GM04503 (cell line): ENCODE results near the gene HOXB6.

Experiments used
- DNase-seq: peaks from one replicate; pipeline ENCODE4 v3.0.0-alpha.2; 2012; ENCODE audit warnings: low read depth

HOXB6 gene

GRCh38 chr17:48609759-48610281 is 5.0 kb upstream of the HOXB6 start:
- DNase-seq = no peak

DNA sequence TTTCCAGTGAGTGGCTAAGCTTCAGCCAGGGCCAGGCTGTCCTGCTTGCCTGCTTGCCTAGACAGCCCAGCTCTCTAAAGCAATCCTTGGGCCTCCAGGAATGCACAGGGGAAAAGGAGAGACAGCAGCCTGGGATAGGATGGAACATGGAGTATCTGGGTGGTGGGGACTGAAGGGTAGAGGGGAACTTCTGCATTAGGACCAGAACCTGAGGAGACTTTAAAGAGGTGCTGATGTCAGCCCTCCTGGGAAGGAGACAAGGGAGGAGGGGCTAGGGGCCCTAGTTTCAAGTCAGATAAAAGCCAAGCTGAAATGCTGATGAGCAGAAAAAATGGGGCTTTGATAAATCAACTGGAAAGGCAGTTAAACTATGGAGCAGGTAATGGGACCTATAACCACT is 4.2 kb upstream of the HOXB6 start:
- no peak for DNase-seq

DNA sequence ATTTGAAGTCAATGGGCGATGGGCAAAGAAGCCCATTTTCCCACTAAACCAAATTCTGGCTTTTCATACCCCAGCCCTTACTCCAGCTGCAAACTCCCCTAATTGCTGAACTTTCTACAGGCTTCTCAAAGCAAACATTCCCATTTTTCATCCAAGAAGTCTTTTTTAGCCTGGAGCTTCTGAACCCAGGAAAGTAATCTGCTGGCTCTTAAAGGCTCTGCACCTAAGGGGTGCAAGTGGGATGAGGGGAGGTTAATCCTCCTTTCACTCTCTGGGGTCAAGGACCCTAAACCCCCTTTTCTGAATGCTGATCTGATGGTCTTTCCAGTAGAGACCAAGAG is 3.7 kb upstream of the HOXB6 start:
- DNase-seq = no peak

DNA sequence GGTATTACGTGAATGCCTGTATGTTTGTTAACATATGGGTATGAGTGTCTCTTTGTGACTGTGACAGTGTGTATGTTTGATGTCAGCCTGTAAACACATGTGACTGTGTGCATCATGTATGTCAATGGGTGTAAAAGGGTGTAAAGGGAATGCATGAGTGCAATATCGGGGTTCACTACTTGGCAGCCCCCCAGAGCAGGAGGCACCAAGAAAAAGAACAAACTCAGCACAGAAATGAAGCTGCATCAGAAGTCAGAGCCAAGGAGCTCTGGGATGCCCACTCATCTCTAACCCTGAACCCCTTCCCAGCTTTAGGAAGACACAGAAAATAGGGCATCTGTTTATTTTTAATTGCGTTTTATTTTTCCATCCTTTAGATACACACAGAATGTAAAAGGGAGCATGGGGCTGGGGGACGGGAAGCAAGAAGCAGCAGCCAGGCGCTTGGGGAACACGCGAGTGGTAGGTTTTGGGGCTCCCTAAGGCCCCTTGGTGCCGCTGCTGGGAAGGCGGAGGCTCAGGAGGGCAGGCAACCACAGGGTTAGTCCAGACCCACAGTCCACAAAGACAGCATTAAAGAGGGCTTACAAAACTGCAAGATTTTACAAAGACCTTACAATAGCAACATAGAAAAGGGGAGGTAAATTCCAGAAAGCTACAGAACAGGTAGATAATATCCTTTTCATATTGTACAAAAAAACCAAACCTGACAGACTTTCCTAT is 2.3 kb upstream of the HOXB6 start:
- DNase-seq = no peak

GRCh38 chr17:48605991-48606891 is 1.5 kb upstream of the HOXB6 start:
- DNase-seq = no peak

DNA sequence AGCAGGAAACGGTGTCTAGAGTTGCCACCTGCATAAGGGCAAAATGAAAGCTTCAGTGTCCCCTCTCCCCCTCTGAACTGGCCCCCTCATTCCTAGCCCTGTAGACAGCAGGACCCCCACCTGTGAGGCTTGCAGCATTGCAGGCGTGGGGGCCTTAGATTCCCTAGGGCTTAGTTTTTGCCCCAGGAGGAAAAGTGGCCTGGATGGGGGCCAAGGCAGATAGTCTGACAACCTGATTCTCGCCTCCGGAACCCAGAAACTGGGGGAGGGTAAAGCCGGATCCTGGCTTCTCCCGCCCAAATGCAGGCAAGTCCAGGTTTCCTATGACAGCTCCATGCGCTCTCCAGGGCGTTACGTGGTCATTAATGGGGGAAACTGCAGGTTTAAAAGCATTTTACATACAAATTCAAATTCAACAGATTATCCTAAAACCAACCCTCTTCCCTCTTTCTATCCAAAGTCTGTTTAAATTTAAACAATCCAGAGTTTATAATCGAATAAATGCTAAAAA is 678 bp upstream of the HOXB6 start:
- DNase-seq = no peak

DNA sequence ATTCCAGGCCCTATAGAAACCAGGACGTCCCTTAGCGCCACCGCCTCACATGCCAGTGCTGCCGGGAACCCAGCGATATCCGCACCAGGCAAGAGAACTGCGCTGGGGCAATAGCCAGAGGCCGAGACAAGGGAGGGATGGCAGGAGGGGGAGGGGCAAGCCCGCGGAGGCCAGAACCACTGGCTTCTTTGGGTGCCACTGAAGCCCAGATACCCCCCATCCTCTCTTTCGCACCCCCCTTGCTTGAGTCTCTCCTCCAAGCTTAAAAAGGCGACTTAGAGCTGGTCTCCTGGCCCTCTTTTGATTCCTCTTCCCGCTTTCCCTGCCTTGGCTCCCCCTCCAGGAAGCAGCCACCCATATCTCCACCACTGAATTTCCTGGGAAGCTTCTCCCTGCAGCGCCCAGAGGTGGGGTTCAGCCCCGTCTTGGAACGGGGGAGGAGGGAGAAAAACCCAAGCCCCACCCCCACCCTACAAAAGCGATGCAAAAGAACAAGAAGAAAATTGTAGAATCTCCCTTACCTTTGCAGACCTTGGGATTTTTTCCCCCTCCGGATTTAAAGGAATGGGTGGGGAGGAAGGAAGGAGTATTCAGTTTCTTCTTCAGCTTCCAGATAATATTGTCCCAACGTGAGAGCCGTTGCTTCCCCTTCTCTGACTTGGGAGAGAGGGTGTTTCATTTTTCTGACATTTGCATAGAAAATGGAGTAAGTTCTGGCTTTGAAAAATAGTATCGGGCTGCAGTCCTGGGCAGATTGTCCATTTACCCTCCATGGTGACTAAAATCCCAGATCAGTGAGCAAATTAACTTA is 622 bp downstream of the HOXB6 start:
- DNase-seq = no peak

DNA sequence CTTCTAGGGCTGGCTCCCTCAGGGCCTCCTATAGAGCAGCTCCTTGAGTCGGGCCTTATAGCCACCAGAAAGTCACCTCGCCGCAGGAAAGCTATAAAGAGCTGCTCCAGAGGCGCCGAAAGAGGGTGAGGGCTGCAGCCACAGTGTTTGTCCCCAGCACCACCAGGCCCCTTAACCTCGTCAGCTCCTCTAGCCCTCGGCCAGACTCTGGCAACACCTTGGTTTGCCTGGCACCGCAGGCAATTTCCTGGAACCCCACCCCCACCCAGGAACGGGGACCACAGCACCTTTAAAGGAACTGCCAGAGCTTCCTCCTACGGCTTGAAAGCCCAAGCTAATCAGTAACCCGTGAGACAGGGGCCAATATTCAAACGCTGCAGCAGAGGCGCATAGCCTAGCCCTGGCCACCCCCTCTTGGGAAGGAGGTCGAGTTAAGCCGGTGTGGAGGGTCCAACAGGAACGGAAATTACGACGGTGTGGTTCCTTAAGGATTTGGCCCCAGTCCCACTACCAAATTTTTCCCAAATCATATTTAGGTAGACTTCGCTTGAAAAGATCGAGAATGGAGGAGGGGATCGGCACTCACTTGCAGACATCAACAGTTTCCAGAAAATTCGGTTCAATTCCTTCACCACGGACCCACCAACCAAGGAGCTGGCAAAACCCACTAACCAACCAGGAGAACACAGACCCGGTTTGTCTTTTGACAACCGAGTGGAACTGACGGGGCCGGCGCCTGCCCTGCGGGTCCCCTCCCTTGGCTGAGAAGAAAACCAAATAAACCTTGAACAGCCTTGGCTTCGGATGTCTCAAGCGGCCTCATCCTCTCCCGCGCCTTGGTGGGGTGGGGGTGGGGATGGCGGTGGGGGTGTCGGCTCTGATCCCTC is 3.0 kb downstream of the HOXB6 start:
- no peak for DNase-seq

DNA sequence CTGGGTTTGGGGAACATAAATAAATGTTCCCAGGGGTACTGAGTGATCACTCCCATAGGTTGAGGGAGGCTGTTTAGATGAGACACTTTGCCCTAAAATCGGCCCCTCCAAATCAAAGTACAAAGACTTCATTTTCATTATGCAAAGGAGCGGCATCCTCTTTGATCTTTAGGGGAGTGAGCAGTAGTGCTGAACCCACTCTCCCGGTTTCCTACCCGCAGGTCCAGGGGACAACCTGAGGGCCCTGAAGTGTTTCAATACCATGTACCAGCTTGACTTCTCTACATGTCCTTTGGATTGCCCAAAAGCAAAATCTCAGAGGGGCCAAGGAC is 3.6 kb downstream of the HOXB6 start:
- DNase-seq = no peak

- no peak for DNase-seq
Observed at GRCh38 chr17:48600244-48601098, 4.3 kb downstream of the HOXB6 start.

- DNase-seq = no peak
Observed at GRCh38 chr17:48599354-48599753, 5.4 kb downstream of the HOXB6 start.

- no peak for DNase-seq
Observed at GRCh38 chr17:48598736-48599135, 6.0 kb downstream of the HOXB6 start.

DNA sequence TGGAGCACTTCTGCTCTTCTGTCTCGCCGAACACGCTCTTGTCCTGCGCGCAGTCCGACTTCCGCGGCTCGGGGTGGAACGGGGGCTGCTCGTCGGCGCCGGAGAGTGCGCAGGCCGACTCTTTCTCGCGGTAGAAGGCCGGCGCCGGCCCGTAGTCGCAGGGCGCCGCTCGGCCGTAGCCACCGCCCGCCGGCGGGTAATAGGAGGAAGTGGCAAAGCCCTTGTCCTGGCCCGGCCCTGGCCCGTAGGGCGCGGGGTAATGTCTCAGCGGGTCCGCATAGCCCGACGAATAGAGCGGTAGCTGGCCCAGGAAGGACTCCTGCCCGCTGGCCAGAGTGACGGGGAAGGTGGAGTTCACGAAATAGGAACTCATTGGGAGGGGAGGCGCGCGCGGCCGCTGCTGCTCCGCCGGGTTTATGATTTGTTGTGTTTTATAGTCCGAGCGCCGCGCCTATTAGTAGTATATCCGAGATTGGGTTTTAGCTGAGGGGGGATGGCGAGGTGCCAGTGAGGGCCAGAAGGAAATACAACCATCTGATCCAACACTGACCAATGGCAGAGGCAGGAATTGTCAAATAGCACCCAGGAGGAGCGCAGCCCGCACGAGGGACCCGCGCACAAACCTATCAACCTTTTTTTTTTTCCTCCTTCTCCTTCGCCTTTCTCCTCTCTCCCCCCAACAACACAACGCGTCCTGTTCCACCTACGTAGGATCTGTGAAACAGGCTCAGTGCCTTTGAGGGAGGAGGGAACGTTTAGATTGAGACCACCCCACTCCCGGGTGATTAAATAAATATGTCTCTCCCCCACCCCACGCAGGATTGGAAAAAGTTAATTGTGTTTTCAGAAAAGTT is 6.8 kb downstream of the HOXB6 start:
- DNase-seq = no peak

DNA sequence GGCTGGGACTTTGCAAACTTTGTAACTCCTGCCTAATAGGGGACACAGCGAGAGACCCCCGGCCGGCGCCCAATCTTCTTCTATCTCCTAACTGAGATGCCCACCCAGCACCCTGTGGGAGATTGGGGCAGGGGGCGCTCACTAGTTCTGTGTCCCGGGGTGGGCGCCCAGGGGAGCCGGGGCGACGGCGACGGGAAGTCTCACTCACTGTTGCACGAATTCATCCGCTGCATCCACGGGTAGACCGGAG is 7.3 kb downstream of the HOXB6 start:
- DNase-seq = no peak

DNA sequence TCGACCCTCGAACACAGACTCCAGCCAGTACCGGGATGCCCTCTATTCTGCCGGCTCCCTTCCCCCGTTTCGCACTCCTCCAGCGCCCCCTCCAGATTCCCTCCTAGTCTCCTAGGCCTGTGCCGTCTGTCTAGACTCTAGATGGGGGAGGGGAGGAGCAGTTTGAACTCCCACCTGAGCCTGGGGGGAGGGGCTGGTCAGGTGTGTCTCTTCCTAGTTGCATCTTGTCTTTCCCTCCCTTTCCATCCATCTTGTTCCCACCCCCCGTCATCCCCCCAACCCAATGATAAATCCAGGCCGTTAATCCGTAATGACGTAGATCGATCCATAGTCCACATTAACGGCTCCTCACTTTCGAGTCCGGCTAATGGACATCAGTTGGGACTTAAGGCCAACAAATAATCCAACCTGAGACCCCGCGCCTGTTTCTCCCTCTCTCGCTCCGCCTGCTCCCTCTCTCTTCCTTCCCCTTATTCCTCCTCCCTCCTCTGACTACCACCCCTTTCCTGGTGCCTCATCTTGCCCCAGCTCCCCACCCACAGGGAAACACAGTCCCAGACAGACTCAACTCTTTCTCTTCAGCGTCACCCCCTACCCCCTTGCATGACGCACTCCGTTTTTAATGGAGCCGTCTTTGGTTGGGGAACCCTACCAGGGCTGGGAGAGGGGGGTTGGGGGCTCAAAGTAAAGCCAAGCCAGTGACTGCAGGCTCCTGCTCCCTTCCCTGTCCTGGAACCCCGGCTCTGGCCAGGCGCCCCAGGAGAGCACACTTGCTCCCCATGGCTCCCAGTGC is 7.9 kb downstream of the HOXB6 start:
- no peak for DNase-seq

GRCh38 chr17:48596000-48596734 is 8.6 kb downstream of the HOXB6 start:
- DNase-seq = no peak

DNA sequence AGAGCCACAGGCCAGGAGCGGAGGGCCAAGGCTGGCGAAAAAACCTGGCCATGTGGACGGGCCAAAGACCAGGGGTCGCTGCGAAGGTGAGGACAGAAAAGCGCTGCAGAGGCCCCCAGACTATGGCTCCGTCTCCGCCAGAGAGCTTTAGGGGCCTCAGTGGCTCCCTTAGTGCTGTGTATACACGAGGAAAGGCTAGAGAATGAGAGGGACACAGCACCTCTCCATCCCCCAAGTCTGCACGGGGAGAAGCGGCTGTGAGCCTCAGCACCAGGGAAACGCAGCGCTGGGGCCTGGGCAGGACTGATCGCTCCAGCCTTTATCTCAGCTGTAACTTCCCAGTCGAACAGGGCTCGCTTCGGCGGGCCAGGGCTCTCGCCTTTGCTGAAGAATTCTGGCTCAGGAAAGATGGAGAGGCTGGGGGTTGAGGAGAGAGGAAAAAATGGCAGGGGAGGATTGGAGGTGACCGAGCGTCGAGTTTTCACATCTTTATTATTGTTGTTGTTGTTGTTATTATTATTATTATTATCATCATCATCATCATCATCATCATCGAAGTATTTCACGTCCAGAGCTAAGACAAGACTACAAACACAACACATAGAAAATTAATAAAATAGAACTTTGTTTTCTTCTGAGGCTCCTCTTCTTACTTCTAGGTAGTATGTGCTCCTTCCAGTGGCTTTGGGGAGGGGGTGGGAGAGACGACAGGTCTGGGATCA is 9.3 kb downstream of the HOXB6 start:
- DNase-seq = no peak
